NB4 (cell line): ENCODE measurements around the gene CREBL2.

Experiments used
- CTCF ChIP-seq: IDR thresholded peaks from one replicate; pipeline ENCODE4 v1.5.1; 2012; ENCODE audit warnings: low read depth, low read length
- POLR2A ChIP-seq: IDR thresholded peaks from 2 replicates; pipeline ENCODE4 v1.6.1; 2011; ENCODE audit warnings: mild to moderate bottlenecking; ENCODE audit not compliant: insufficient read length; ENCODE audit errors: extremely low read depth

GRCh38 chr12:12636641-12637040 is 25.0 kb downstream of the CREBL2 start:
- TF ChIP-seq CTCF: no peak
- TF ChIP-seq POLR2A: no peak
